SU-DHL-6 (cell line): ENCODE data around the gene THBD.

Experiments used
- EZH2phosphoT487 ChIP-seq: fragments of 200-600 bp; sonication (generic), shearing (Covaris generic); conservative IDR thresholded peaks from 2 replicates; pipeline ENCODE4 v1.6.1; 2018; ENCODE audit warnings: mild to moderate bottlenecking, antibody characterized with exemption, low read length, moderate library complexity, mixed read lengths
- TF ChIP-seq, protein P1 (sequence below): fragments of 200-600 bp; sonication (generic); IDR thresholded peaks from one replicate; pipeline ENCODE4 v1.5.1; 2017; ENCODE audit warnings: antibody characterized with exemption, mild to moderate bottlenecking, low read length, moderate library complexity; ENCODE audit not compliant: insufficient read depth, poor library complexity, severe bottlenecking

GRCh38 chr20:23019403-23019802 lies 30.1 kb downstream of the THBD start:
- TF ChIP-seq, protein P1, sequence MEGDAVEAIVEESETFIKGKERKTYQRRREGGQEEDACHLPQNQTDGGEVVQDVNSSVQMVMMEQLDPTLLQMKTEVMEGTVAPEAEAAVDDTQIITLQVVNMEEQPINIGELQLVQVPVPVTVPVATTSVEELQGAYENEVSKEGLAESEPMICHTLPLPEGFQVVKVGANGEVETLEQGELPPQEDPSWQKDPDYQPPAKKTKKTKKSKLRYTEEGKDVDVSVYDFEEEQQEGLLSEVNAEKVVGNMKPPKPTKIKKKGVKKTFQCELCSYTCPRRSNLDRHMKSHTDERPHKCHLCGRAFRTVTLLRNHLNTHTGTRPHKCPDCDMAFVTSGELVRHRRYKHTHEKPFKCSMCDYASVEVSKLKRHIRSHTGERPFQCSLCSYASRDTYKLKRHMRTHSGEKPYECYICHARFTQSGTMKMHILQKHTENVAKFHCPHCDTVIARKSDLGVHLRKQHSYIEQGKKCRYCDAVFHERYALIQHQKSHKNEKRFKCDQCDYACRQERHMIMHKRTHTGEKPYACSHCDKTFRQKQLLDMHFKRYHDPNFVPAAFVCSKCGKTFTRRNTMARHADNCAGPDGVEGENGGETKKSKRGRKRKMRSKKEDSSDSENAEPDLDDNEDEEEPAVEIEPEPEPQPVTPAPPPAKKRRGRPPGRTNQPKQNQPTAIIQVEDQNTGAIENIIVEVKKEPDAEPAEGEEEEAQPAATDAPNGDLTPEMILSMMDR = no peak
- no peak for TF ChIP-seq EZH2phosphoT487
